ENCODE data around the gene DZANK1. TPM values are rescaled to one million over a fixed set of nuclear protein-coding genes. Genes with fewer than 3 reads are reported as not detected.
A peak's percentile ranks its signal among the peaks of the same experiment; 100 is the strongest.

The DZANK1 gene
- total RNA-seq, 1 experiment from 2014 or later: 1.7 TPM

- Histone ChIP-seq H3K9ac (ENCODE audit: low read length) (no peak overlapping the region), H3K4me3 (replicated peaks in 1 of 2; ENCODE audit: low read depth in 1 of 2, low read length in 2 of 2) (no peak overlapping the region), H2AFZ (ENCODE audit: low read depth, low read length, poor library complexity, severe bottlenecking) (no peak overlapping the region), H3K4me2 (ENCODE audit: low read length) (no peak overlapping the region), H3K4me1 (ENCODE audit: control insufficient read depth in 1 of 2, insufficient read depth in 2 of 2, low read length in 2 of 2) (no peaks in the 10 kb centered on the region), H3K9me3 (ENCODE audit: control insufficient read depth in 1 of 2, insufficient read depth in 1 of 2, low read depth in 1 of 2, low read length in 2 of 2) (no peaks in the 10 kb centered on the region), H3K79me2 (ENCODE audit: insufficient read depth, low read length) (no peaks in the 10 kb centered on the region), H3K36me3 (ENCODE audit: control insufficient read depth in 1 of 2, insufficient read depth in 2 of 2, low read length in 2 of 2) (peaks cover 21 to 45% of the 10 kb centered on the region in 2 experiments; a peak in 3 of 4 replicates), H3K27ac (ENCODE audit: low read depth, low read length) (no peak overlapping the region), H4K20me1 (ENCODE audit: insufficient read depth) (no peaks in the 10 kb centered on the region), H3K9me2 (ENCODE audit: insufficient read depth) (no peaks in the 10 kb centered on the region), H3K27me3 (ENCODE audit: insufficient read depth, low read length) (no peaks in the 10 kb centered on the region)
- CTCF ChIA-PET: no interaction called here
- TF ChIP-seq CBX3 (IDR thresholded peaks at IDR 0.05; ENCODE audit: low read depth) (no peak), TCF7L2 (IDR thresholded peaks at IDR 0.05; ENCODE audit: borderline replicate concordance, extremely low read depth, insufficient read depth, insufficient read length) (no peak), YY1 (IDR thresholded peaks at IDR 0.05; ENCODE audit: extremely low read depth, insufficient replicate concordance, low read depth, low read length) (no peak)
- RAD21 ChIA-PET (ENCODE audit: low non-redundant PET in 1 of 2, low total read pairs in 2 of 2, uncharacterized antibody in 2 of 2, unreplicated experiment in 2 of 2): no interaction called here
- intact Hi-C loops (cut with micrococcal nuclease): no loop called here
- ATAC-seq (no peak), DNase-seq (ENCODE audit: low read depth, low spot score) (no peak)
- POLR2A ChIA-PET: no interaction called here
- no TSS peak for BruUV-seq (replicated peaks)
Observed at GRCh38 chr20:18477218-18477617, 10.4 kb upstream of the DZANK1 start.

GRCh38 chr20:18466574-18466893 lies 296 bp downstream of the DZANK1 start:
- ChIA-PET POLR2A (interaction anchor here (0.8 to 2.1 kb wide), 2 partner anchors 31 to 41 kb away, joined by 4 to 12 read pairs; partner anchors contain the start of genes RBBP9 and SEC23B), RAD21 (ENCODE audit: low non-redundant PET in 1 of 2, low total read pairs in 2 of 2, uncharacterized antibody in 2 of 2, unreplicated experiment in 2 of 2) (no interaction called here), CTCF (interaction anchor here (1.2 kb wide), 2 partner anchors 10 to 41 kb away, joined by 3 read pairs; no protein-coding TSS in a partner anchor)
- H3K27ac ChIP-seq (ENCODE audit: low read depth, low read length): peak overlapping the region; percentile 91
- intact Hi-C loops (cut with micrococcal nuclease): loop anchor here (1.0 to 2.0 kb wide), 2 partner anchors 33 to 120 kb away; no protein-coding TSS in a partner anchor
- no peaks in the 10 kb centered on the region for H3K27me3 ChIP-seq (ENCODE audit: insufficient read depth, low read length)
- ATAC-seq (peak; percentile 77), DNase-seq (ENCODE audit: low read depth, low spot score) (no peak)
- H3K36me3 ChIP-seq (ENCODE audit: control insufficient read depth in 1 of 2, insufficient read depth in 2 of 2, low read length in 2 of 2): peaks cover 0 to 9% of the 10 kb centered on the region in 2 experiments; a peak in 1 of 4 replicates
- peak overlapping the region; percentile 82 to 99 for H3K4me3 ChIP-seq (replicated peaks in 1 of 2; ENCODE audit: low read depth in 1 of 2, low read length in 2 of 2)
- H3K79me2 ChIP-seq (ENCODE audit: insufficient read depth, low read length): peaks cover 41% of the 10 kb centered on the region
- no peaks in the 10 kb centered on the region for H4K20me1 ChIP-seq (ENCODE audit: insufficient read depth)
- no peaks in the 10 kb centered on the region for H3K9me2 ChIP-seq (ENCODE audit: insufficient read depth)
- TF ChIP-seq POLR2AphosphoS5 (IDR thresholded peaks at IDR 0.05; ENCODE audit: low read depth, low read length): peak; percentile 63
- TF ChIP-seq ATF3 (IDR thresholded peaks at IDR 0.05): no peak
- BruUV-seq (replicated peaks): TSS peak; percentile 78
- peak overlapping the region; percentile 49 for H2AFZ ChIP-seq (ENCODE audit: low read depth, low read length, poor library complexity, severe bottlenecking)
- H3K9me3 ChIP-seq (ENCODE audit: control insufficient read depth in 1 of 2, insufficient read depth in 1 of 2, low read depth in 1 of 2, low read length in 2 of 2): no peaks in the 10 kb centered on the region
- H3K4me2 ChIP-seq (ENCODE audit: low read length): peak overlapping the region; percentile 77
- peaks cover 13% of the 10 kb centered on the region in 2 experiments for H3K4me1 ChIP-seq (ENCODE audit: control insufficient read depth in 1 of 2, insufficient read depth in 2 of 2, low read length in 2 of 2)
- peak overlapping the region; percentile 71 for H3K9ac ChIP-seq (ENCODE audit: low read length)

Data from HCT116 (cell line).